K562 (cell line): ENCODE results near the gene TMEM108.

ENCODE experiments used
- HDGF ChIP-seq: fragments of 450-650 bp; IDR thresholded peaks from 2 replicates; pipeline ENCODE4 v1.6.1; 2016
- JUNB ChIP-seq: fragments of 450-650 bp; formaldehyde crosslinking; conservative IDR thresholded peaks from 2 replicates; pipeline ENCODE4 v1.4.0; 2020; ENCODE audit warnings: mild to moderate bottlenecking
- PHTF2 ChIP-seq: fragments of 250-450 bp; sonication (Bioruptor Pico); IDR thresholded peaks from 2 replicates; pipeline ENCODE4 v1.5.0; 2021; ENCODE audit warnings: mild to moderate bottlenecking
- TF ChIP-seq, protein P1 (sequence below): fragments of 250-450 bp; sonication (Bioruptor Pico); IDR thresholded peaks from 2 replicates; pipeline ENCODE4 v1.4.0; 2020; ENCODE audit warnings: mild to moderate bottlenecking, moderate library complexity

DNA sequence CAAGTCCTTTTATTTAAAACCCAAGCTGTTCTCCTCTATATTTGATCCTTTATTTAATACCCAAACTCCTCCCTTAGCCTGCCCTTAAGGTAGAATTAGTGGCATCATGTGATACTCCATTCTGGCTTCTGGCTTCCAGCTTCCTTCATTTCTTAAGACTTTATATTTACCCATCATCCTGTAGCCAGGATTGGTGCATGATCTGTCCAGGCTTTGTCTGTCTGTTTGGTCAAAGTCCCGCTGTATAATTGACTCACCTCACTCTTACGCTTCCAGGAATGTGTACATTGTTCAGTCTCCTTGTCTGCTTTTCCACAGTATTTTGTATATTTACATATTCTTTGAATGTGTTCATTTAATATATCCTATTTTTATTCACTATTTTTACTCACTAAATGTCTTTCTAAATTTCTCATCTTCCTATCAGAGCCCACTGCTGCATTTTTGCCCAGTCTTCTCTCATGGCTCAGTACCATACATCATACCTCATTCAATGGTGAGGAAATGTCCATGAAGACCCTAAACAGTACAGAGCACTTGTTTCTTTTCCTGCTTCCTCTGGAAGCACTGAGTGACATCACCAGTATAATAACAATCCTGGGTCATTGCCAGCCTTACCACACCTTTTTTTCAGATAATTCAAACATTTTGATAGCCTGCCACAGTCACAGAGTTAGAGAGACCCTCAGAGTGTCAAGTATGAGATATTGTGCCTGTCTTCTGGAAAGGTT is 31.5 kb downstream of the TMEM108 start:
- TF ChIP-seq, protein P1, sequence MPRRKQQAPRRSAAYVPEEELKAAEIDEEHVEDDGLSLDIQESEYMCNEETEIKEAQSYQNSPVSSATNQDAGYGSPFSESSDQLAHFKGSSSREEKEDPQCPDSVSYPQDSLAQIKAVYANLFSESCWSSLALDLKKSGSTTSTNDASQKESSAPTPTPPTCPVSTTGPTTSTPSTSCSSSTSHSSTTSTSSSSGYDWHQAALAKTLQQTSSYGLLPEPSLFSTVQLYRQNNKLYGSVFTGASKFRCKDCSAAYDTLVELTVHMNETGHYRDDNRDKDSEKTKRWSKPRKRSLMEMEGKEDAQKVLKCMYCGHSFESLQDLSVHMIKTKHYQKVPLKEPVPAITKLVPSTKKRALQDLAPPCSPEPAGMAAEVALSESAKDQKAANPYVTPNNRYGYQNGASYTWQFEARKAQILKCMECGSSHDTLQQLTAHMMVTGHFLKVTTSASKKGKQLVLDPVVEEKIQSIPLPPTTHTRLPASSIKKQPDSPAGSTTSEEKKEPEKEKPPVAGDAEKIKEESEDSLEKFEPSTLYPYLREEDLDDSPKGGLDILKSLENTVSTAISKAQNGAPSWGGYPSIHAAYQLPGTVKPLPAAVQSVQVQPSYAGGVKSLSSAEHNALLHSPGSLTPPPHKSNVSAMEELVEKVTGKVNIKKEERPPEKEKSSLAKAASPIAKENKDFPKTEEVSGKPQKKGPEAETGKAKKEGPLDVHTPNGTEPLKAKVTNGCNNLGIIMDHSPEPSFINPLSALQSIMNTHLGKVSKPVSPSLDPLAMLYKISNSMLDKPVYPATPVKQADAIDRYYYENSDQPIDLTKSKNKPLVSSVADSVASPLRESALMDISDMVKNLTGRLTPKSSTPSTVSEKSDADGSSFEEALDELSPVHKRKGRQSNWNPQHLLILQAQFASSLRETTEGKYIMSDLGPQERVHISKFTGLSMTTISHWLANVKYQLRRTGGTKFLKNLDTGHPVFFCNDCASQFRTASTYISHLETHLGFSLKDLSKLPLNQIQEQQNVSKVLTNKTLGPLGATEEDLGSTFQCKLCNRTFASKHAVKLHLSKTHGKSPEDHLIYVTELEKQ (CRISPR knock-in tag): no peak
- no peak for TF ChIP-seq JUNB
- no peak for TF ChIP-seq PHTF2 (CRISPR knock-in tag)
- no peak for TF ChIP-seq HDGF
